ENCODE measurements around the gene DNAJC24. TPM values are rescaled to one million over a fixed set of nuclear protein-coding genes. Genes with fewer than 3 reads are reported as not detected.

Gene DNAJC24
- total RNA-seq, 1 experiment from 2014 or later, result 6.6 TPM

DNA sequence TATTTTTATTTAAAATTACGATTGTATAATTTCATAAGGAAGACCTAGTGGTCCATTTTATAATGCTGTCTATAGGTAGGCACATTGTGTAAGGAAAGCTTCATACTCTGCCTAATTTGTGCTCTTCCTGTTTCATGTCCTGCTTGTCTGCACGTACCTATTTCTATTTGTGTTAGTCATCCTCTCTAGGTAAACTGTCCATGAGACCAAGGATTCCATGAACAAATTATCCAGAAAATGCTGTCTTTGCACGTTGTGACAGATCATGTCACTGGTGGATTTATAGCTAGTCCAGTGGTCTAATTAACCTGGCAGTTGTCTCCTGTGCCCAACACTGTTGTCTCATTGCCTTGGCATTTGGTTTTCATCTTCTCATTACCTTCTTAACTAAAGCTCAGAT is 44.7 kb downstream of the DNAJC24 start:
- no peak for DNase-seq (ENCODE audit: low spot score)

DNA sequence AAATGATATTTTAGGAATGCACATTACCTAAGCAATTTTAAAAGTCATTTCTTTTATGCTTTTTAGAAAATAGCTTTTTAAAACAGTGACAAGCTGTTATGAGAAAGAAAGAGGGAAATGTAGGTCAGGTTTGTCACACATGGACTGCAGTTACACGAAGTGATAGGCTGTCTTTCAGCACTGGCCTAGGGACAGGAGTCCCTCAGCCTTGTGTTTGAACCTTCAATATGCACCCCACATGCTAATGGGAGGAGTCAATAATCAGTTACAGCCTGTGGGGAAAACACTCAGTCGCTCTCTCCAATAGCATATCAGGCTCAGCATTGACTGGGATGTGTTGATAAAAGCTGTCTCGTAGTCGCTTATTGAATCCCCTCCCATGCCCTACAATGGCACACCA is 45.8 kb downstream of the DNAJC24 start:
- no peak for DNase-seq (ENCODE audit: low spot score)

DNA sequence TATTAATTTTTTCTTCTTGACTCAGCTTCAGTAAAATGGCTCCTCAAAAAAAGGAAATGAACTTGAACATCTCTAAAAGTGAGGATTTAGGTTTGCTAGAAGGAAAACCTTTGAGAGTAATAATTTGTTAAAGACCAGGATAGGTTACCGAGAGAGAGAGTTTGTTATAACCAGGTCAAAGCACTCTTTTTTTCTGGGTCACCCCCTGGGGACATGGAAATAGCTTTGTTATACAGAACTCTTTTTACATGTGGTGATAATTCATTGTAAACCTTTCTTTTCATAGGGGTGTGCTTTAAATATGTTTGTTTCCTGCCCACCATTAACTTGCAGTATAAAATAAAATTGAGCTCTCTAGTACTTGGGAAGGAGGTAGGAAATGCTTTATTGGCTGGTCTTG is 47.7 kb downstream of the DNAJC24 start:
- no peak for DNase-seq (ENCODE audit: low spot score)

DNA sequence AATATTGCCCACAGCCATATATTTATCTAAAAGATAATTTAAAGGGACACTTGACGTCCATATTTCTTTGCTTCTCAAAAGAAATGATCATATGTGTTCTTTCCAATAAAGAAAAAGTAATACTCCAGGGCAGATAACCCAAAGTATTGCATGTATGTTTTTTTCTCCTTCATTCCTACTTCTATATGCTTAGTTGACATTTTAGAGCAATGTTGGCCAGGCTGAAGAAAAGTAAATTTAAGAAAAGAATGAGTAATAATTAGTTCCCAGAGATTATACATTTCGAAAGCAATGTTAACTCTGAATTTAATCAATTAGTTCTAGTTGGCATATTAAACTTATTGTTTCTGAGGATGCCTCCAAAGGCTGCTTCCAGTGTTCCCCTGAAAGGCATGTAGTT is 48.2 kb downstream of the DNAJC24 start:
- no peak for DNase-seq (ENCODE audit: low spot score)

DNA sequence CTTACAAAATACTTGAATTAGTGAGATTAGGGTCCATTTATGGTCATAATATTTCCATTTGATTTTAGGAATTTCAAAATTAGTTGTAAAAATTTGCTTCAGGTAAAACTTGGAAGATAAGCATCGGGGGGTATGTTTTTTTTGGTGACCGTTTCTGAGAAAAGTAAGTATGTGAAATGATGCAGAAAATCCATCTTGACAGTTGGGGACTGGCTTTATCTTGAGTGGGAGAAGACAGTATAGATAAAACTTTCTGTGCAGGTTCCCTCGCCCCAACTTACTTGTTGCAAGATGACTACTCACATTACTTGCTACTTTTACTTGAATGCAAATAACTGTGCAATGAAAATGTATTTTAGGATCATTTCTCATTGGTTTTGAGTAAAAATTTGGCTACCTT is 49.5 kb downstream of the DNAJC24 start:
- no peak for DNase-seq (ENCODE audit: low spot score)

DNA sequence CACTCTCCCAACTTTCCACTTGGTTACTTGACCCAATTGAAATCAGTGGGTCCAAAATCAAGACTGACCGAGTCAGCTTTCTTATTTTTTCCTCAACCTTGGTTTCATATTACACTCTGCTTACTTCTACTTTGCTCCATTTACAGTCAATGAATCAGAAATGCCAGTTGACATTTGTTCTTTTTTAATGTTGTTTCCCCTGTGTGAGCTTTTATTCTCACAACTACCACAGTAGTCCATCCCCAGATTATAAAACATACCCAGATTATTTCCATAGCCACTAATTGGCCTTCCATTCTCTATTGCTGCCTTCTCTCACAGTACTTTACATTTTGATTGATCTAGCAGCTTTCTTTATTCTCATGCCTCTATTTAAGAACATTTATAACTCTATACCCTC is 50.0 kb downstream of the DNAJC24 start:
- DNase-seq (ENCODE audit: low spot score), result no peak

DNA sequence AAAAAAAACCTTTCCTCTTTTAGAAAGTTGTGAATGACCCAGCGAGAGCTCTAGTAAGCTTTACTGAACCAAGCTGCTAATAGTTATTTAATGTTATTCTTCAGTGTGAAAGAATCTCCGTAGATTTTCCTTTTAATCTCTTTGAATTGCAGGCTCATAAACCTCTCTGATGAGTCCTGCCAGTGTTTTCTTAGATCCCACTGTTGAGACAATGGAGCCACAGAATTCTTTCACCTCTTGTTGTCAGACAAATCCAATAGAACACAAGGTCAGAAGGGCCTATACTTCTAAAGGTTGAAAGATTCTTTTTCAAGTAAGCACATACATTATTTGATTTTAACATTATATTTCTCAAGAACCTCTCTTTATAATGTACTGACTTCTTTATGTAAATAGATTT is 52.2 kb downstream of the DNAJC24 start:
- DNase-seq (ENCODE audit: low spot score), result no peak

DNA sequence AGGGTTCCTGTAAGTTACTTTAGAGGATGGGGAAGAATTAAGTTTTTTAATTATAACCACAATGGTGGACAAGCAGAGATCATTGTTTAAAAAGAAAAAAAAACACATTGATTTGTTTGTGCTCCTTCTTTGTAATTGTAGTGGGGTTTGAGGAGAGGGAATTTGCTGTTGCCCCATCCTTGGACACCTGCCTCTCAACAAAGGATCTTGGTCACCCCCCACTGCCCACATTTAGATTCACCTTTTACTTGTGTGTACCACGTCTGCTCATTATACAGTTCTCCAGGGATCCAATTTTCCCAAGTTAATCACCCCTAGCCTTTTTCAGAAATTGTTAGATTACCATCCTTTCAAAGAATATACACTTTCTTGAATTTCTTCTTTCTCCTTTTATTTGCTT is 53.0 kb downstream of the DNAJC24 start:
- DNase-seq (ENCODE audit: low spot score), result no peak

DNA sequence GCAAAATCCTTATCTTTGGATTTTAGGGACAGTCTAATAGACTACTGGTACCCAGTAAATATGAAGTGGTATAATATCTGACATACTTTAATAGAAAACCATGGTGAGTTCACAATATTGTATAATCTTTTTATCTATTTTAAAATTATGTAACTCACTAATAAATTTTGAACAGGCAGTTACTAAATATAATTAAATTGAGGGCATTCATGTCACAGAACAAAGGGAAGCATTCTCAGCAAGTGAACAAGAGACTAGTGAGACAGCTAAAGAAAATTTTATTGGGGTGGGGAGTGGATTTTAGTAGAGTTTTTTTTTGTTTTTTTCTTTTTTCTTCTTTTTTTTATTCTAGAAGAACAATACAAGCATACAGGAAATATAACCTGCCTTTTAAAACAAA is 55.0 kb downstream of the DNAJC24 start:
- DNase-seq (ENCODE audit: low spot score), result no peak

DNA sequence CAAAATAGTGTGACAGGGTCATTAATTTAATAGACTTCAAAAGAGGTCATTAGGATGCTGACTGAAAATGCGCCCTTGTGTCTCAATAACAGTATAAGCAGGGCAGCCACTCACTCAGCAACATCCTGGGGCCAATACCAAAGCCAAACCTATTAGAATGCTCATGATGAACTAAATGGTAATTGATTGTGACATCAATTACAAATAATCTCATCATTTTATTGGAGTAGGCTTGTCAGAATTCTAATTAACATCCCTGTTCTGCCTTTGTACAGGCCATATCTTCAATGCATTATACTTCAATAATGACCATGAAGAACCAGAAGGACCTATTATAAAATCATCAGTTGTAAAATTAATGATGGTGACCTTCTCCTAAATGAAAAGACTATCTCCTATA is 64.2 kb downstream of the DNAJC24 start:
- DNase-seq (ENCODE audit: low spot score), result no peak

DNA sequence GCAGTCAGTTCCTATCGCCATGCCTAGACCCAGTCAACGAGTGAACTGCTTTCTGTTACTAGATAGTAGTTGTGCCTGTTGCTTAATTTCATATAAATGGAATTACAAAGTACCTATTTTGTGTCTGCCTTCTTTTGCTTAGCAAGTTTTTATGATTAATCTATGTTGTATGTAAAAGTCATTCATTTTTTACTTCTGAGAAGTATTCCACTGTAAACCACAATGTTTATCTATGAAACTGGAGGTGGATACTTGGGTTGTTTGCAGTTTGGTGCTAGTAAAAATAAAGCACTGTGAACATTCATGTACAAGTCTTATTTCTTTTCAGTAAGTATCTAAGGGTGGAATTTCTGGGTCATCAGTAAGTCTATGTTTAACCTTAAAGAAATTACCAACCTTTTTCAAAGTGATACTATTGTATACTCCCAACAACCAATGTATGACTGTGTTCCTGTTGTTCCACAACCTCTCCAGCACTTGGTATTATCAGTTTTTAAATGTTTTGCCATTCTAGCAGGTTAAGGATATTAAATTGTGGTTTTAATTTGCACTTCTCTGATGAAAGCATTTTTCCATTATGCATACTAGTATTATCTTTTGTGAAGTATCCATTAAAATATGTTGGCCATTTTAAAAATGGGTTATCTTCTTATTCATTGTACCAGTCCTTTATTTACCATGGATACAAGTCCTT is 68.2 kb downstream of the DNAJC24 start:
- DNase-seq (ENCODE audit: low spot score), result no peak

DNA sequence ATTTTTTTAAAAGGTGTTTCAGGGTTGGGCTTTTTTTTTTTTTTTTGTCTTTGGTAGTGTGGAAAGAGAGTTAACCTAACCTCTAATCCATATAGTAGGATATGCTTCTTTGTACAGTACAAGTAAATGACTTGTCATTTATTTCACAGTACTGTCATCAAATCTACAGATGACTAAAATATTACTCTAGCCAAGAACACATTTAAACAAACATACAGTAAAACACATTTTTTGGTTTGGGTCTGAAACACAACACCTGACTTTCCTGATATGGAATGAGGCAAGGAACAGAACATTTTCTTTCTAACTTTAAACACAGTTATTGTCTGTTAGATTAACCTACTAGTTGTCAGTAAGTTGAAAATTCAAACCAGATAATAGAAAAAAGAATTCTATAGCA is 71.6 kb downstream of the DNAJC24 start:
- no peak for DNase-seq (ENCODE audit: low spot score)

DNA sequence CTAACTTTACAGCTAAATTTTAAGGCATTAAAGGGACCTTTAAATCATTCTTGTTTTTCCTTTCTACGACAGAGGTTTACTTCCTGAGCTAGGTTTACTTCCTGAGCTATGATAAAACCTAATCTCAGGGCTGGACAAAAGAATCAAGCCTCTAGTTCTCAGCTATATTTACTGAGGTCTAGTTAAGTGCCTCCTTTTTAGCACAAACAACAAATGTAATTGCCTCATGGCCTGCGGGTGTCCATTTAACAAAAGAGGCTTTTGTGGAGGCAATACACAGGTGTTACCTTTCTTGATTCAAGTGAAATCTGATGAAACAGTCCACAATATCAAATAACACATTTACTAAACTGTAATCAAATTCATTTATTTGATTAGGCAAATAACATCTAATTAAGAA is 72.4 kb downstream of the DNAJC24 start:
- no peak for DNase-seq (ENCODE audit: low spot score)

DNA sequence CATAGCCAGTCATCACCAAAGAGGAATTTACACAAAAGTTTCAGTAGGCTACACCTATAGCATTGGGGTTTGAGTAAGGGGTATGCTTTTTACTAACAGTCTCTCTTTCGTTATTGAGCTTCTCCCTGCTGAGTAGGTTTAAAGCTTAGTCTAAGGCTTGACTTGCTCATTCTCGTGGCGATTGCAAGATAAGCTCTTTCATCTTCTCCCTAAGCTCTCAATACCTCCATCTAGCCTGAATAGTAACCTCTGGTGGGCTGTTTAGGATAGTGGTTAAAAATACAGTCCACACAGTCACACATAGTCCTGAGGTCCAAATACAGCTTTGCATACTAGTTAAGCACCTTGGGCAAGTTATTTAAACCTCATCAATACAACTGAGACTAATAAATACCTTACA is 74.1 kb downstream of the DNAJC24 start:
- DNase-seq (ENCODE audit: low spot score), result no peak

DNA sequence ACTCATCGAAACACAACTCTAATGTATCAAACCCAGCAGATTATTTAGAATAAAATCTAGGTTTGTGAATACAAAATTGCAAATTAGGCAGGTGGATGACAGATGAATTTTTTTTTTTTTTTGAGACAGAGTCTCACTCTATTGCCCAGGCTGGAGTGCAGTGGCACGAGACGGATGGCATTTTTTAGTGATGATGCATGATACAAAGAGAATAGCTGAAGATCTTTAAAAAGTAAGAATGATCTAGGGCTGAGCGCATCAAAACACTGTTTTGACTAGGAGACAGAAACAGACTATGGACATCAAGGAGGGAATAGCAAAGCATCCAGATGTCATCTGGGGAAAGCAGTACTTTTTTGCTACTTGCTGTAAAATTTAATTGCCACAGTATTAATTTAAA is 76.0 kb downstream of the DNAJC24 start:
- DNase-seq (ENCODE audit: low spot score), result no peak

DNA sequence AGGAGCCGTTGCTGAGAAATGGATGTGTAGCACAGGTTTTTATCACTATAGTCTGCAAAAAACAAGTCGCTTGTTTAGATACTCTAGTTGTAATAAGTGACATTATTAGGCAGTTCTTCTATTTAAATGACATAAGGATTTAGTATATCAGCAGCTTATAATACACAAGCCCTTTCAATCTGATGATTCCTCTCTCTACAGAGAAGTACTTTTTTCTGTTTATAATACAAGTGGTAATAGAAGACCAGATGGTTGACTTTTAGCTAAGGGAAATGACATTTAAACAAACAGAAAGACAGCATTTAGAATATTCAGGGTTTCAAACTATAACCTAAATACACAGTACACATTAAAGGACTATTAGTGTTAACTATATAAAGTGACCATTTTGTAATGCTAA is 79.4 kb downstream of the DNAJC24 start:
- no peak for DNase-seq (ENCODE audit: low spot score)

DNA sequence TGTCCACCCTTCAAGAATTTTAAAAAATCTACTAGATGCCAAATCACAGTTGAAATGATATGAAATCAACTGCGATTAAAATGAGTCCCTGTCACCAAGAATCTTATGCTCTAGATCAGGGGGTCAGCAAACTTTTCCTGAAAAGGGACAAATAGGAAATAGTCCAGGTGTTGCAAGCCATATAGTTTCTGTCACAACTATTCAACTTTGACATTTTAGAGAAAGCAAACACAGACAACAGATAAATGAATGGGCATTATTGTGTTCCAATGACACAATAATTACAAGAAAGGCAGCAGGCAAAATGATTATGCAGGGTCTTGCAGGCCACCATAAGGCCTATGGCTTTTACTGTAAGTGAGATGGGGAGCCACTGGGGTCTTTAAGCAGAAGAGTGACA is 81.2 kb downstream of the DNAJC24 start:
- no peak for DNase-seq (ENCODE audit: low spot score)

DNA sequence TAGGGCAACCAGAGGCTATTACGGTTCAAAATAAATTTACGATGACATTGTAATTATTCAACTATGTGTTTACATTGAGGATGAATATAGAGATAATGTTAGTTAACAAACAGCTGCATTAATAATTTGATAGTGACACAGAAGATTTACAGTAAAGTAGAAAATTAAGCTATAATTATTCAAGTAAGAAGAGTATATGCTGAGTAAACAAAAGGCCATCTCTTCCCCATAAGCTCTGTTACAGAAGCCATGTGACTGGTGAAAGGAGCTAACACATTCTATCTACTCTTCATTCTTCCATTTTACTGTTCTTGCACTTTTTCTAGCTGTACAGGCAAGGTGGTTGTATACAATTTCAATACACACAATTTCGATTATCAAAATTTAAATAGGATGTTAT is 85.5 kb downstream of the DNAJC24 start:
- no peak for DNase-seq (ENCODE audit: low spot score)

DNA sequence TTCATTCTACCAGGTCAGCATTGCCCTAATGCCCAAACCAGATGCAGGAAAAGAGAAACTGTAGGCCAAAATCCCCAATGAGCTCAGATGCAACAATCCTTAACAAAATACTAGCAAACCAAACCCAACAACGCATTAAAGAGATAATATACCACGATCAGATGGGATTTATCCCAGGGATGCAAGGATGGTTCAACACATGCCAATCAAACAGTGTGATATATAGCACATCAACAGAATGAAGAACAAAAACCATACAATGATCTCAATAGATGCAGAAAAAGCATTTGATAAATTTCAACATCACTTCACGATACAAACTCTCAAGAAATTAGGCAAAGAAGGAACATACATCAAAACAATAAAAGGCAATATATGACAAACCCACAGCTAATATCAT is 94.8 kb downstream of the DNAJC24 start:
- DNase-seq (ENCODE audit: low spot score), result no peak

DNA sequence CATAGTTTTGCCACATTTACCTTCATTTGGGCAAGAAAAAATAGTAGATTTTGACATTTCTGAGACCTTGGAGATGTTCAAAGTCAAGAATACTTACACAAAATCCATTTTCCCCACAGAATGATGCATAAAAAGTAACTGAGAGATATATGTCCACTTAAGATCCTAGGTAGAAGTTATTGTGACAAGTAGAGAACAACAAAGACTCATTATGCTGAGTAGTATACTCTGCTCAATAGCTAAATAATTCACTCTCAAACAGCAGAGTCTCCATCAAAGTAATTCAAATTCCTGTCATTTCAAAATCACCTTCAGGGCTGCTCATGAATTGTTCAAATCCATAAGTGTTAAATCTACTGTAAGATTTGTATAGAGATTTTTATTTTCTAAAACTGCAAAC is 104.4 kb downstream of the DNAJC24 start:
- no peak for DNase-seq (ENCODE audit: low spot score)

DNA sequence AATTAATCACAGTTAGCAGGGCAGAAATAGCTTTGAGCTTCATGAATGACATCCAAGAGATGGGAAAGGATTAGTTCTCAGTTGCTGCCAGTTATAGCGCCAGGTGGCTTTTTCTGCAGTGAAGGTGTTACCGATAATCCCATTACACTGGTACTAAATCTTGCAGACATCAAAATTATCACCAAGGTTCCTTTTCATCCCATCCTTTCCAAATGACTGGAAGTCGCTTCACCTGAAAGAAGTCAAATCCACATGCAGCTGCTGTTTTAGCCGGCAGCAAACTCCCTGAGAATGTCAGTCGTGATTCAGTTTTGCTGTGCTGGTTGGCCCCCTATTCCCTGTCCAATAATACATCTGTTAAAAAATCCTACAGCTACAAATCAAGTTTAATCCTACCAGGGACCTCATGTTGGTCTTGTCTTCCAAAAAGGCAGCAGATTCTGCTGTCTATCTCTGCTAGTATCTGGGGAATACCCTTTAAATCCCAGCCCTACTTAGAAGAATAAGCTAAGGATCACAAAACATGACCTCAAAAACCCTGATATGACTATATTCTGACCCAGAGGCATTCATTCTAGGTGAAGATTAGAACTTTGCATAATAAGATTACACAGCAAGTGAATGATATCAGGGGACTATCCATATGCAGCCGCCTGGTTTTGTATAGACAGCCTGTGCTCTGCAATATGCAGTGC is 108.0 kb downstream of the DNAJC24 start:
- DNase-seq (ENCODE audit: low spot score), result no peak

DNA sequence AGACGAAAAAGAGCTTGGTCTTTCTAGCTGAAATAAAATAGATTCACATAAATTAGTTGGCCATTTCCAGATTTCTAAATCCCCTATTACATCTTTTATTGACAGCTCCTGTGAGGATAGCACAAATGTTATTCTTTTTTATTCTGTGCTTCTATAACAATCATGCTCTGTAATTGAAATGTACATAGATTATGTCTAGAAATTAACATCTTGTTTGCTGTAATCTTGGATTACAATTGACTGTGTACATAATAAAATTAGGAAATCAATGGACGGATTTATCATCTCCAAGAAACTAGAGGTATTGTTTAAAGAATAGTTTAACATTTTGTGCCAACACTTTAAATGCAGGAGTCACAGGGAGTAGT is 108.5 kb downstream of the DNAJC24 start:
- DNase-seq (ENCODE audit: low spot score), result no peak

DNA sequence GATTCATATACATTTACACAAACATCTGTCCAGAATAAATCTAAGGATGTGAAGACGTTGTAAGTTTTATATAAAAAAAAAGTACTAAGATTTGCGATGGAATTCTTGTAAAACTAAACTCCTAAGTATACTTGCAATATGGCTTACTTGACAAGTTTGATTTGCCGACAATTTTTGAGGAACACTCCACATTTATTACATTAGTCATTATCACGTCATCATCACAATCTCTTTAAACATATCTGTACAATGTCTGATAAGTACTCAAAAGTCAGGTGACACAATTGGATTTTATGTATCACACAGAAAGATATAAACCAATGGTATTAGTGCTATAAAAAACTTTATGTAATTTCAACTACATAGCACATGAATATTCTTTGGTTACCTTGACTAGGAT is 109.4 kb downstream of the DNAJC24 start:
- DNase-seq (ENCODE audit: low spot score), result no peak

DNA sequence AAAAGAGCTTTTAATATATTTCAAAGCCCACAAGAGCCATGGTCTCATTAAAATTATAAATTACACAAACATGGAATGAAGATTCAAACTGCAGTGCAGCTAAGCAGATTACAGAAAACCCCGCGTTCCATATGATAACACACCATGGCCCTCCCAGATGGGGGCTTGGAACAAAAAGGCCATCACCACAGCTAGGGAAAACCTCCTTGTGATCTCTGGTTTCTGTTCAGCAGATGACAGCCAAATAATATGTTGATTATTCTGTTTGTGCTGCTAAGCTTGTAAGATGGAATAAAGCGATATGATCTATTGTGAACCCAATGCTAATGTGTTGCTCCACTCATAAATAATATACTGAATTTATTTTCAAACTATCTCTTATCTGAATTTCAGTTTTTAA is 111.3 kb downstream of the DNAJC24 start:
- no peak for DNase-seq (ENCODE audit: low spot score)

Measured in HT-29 (cell line).